RWPE2 (cell line): Measurements from ENCODE around the gene CNTNAP5.

Source experiments
- ATAC-seq: fragments of 200-7000 bp; cut with Tn5 transposase; 3 replicates; pipeline ENCODE4 v1.9.1; 2021; ENCODE audit warnings: low read depth
- DNase-seq: peaks from one replicate; pipeline ENCODE4 v3.0.0-alpha.2; 2020; ENCODE audit warnings: low spot score
- H3K27ac ChIP-seq: fragments of 450-650 bp; 2 replicates; pipeline ENCODE4 v1.5.1; 2017; ENCODE audit warnings: mild to moderate bottlenecking; ENCODE audit not compliant: poor library complexity, severe bottlenecking
- H3K27me3 ChIP-seq: fragments of 250-450 bp; sonication (Bioruptor Pico); 2 replicates; pipeline ENCODE4 v1.5.1; 2021; ENCODE audit warnings: mild to moderate bottlenecking, moderate library complexity; ENCODE audit not compliant: insufficient read depth, poor library complexity, severe bottlenecking
- H3K36me3 ChIP-seq: fragments of 250-450 bp; sonication (Bioruptor Pico); 2 replicates; pipeline ENCODE4 v1.5.1; 2020; ENCODE audit warnings: low read depth, mild to moderate bottlenecking, moderate library complexity
- H3K4me1 ChIP-seq: fragments of 250-450 bp; sonication (Bioruptor Pico); 2 replicates; pipeline ENCODE4 v1.5.1; 2021; ENCODE audit warnings: mild to moderate bottlenecking, moderate library complexity; ENCODE audit not compliant: insufficient read depth, poor library complexity, severe bottlenecking
- H3K4me3 ChIP-seq: fragments of 250-450 bp; sonication (Bioruptor Pico); 2 replicates; pipeline ENCODE4 v1.5.1; 2021; ENCODE audit warnings: mild to moderate bottlenecking, moderate library complexity; ENCODE audit not compliant: severe bottlenecking
- H3K9me3 ChIP-seq: fragments of 250-450 bp; sonication (Bioruptor Pico); 2 replicates; pipeline ENCODE4 v1.5.1; 2021; ENCODE audit warnings: mild to moderate bottlenecking, moderate library complexity; ENCODE audit not compliant: severe bottlenecking
- TF ChIP-seq, protein P1 (sequence below): fragments of 450-650 bp; IDR thresholded peaks from one replicate; pipeline ENCODE4 v1.5.1; 2017; ENCODE audit warnings: mild to moderate bottlenecking, moderate library complexity; ENCODE audit not compliant: poor library complexity, severe bottlenecking

CNTNAP5 gene

DNA sequence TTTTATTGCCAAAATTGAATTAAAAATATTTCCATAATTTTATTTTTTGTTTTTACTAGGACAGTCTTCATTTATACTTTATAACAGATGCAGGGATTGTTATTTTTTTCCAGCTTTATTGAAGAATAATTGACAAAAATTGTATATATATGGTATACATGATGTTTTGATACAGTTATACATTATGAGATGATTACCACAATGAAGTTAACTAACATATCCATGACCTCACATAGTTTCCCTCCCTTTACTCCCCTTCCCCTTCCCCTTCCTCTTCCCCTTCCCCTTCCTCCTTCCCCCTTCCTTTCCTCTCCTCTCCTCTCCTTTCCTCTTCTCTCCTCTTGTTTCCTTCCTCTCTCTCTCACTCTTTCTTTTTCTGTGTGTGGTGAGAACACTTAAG lies 700.1 kb downstream of the CNTNAP5 start:
- DNase-seq (no peak), ATAC-seq (no peak)
- H3K9me3 ChIP-seq, result no peaks in the 10 kb centered on the region
- TF ChIP-seq, protein P1, sequence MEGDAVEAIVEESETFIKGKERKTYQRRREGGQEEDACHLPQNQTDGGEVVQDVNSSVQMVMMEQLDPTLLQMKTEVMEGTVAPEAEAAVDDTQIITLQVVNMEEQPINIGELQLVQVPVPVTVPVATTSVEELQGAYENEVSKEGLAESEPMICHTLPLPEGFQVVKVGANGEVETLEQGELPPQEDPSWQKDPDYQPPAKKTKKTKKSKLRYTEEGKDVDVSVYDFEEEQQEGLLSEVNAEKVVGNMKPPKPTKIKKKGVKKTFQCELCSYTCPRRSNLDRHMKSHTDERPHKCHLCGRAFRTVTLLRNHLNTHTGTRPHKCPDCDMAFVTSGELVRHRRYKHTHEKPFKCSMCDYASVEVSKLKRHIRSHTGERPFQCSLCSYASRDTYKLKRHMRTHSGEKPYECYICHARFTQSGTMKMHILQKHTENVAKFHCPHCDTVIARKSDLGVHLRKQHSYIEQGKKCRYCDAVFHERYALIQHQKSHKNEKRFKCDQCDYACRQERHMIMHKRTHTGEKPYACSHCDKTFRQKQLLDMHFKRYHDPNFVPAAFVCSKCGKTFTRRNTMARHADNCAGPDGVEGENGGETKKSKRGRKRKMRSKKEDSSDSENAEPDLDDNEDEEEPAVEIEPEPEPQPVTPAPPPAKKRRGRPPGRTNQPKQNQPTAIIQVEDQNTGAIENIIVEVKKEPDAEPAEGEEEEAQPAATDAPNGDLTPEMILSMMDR, result no peak
- no peaks in the 10 kb centered on the region for H3K36me3 ChIP-seq
- no peak overlapping the region for H3K4me3 ChIP-seq
- no peaks in the 10 kb centered on the region for H3K4me1 ChIP-seq
- no peaks in the 10 kb centered on the region for H3K27me3 ChIP-seq
- H3K27ac ChIP-seq, result no peak overlapping the region

DNA sequence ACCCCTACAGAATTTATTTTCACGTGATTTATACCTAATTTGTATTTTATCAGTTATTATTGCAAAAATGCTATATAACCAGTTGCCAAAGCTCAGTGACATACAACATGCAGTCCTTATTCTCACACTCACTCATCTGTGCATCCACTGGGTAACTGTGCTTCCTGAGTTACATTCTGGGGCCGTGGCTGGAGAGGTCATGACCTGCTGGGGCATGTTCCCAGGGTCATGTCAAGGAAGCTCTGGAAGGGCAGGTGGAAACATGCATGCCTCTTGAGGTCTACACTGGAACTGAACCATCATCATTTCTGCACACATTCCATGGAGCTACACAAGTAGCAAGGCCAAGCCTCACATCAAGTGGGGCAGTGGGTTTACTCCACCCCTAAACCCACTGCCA lies 715.5 kb downstream of the CNTNAP5 start:
- TF ChIP-seq, protein P1, result no peak
- ATAC-seq (no peak), DNase-seq (no peak)
- no peaks in the 10 kb centered on the region for H3K36me3 ChIP-seq
- H3K27me3 ChIP-seq, result no peaks in the 10 kb centered on the region
- no peaks in the 10 kb centered on the region for H3K9me3 ChIP-seq
- H3K4me1 ChIP-seq, result no peaks in the 10 kb centered on the region
- no peak overlapping the region for H3K4me3 ChIP-seq
- H3K27ac ChIP-seq, result no peak overlapping the region

DNA sequence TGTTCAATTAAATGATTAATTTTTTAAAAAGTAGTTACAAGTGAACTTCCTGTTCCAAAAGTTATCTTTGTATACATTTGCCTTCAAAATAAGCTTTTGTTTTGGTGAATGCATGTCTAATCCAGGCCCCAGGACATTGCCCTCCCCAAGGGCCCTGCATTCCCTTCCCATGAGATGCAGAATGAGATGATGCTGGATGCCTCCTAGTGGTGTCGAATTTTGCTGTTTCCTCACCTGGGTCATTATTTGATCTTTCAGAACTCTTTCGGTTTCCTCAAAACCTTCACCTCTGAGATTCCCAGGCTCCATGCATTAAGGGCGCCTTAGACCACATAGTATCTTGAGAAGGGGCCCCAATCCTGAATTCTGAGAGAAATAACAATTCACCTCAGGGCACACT lies 728.8 kb downstream of the CNTNAP5 start:
- no peaks in the 10 kb centered on the region for H3K27me3 ChIP-seq
- H3K27ac ChIP-seq, result no peak overlapping the region
- TF ChIP-seq, protein P1, result no peak
- no peak overlapping the region for H3K4me3 ChIP-seq
- no peak for ATAC-seq
- H3K9me3 ChIP-seq, result no peaks in the 10 kb centered on the region
- no peaks in the 10 kb centered on the region for H3K36me3 ChIP-seq
- H3K4me1 ChIP-seq, result no peaks in the 10 kb centered on the region
- no peak for DNase-seq

DNA sequence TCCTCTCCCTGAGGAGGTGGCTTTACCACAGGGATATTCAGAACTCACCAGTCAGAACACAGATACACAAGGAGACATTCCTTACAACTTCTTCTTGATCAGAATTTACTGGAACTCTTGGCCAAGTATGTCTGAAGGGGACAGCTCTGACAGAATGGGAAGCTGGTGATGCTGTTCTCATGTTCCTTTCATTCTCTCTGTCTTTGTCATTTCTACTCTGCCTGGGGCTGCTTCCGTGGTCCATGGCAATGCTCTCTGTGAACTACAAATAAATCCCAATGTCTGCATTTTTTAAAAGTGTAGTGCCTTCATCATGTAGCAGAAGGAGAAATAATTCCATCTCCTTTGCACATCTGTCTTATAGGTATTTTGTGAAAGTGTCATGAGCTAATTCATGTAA lies 730.3 kb downstream of the CNTNAP5 start:
- TF ChIP-seq, protein P1, result no peak
- Histone ChIP-seq H3K4me3 (no peak overlapping the region), H3K4me1 (no peaks in the 10 kb centered on the region), H3K27me3 (no peaks in the 10 kb centered on the region), H3K36me3 (no peaks in the 10 kb centered on the region), H3K27ac (no peak overlapping the region), H3K9me3 (no peaks in the 10 kb centered on the region)
- ATAC-seq, result no peak
- no peak for DNase-seq

DNA sequence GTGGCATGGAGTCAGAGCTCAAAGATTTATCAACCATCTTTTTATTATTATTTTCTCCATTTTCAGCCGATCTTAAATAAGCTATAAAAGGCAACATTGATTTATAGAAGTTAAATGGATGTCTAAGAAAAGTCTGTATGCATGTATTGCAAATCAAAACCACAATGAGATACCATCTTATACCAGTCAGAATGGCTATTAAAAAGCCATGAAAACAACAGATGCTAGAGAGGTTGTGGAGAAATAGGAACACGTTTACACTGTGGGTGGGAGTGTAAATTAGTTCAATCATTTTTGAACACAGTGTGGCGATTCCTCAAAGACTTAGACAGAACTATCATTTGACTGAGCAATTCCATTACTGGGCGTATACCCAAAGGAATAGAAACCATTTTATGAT lies 731.0 kb downstream of the CNTNAP5 start:
- ATAC-seq, result no peak
- TF ChIP-seq, protein P1, result no peak
- Histone ChIP-seq H3K4me1 (no peaks in the 10 kb centered on the region), H3K36me3 (no peaks in the 10 kb centered on the region), H3K4me3 (no peak overlapping the region), H3K27me3 (no peaks in the 10 kb centered on the region), H3K9me3 (no peaks in the 10 kb centered on the region), H3K27ac (no peak overlapping the region)
- DNase-seq, result no peak
